ENCODE results near the gene PPP2R2C.

The PPP2R2C gene

DNA sequence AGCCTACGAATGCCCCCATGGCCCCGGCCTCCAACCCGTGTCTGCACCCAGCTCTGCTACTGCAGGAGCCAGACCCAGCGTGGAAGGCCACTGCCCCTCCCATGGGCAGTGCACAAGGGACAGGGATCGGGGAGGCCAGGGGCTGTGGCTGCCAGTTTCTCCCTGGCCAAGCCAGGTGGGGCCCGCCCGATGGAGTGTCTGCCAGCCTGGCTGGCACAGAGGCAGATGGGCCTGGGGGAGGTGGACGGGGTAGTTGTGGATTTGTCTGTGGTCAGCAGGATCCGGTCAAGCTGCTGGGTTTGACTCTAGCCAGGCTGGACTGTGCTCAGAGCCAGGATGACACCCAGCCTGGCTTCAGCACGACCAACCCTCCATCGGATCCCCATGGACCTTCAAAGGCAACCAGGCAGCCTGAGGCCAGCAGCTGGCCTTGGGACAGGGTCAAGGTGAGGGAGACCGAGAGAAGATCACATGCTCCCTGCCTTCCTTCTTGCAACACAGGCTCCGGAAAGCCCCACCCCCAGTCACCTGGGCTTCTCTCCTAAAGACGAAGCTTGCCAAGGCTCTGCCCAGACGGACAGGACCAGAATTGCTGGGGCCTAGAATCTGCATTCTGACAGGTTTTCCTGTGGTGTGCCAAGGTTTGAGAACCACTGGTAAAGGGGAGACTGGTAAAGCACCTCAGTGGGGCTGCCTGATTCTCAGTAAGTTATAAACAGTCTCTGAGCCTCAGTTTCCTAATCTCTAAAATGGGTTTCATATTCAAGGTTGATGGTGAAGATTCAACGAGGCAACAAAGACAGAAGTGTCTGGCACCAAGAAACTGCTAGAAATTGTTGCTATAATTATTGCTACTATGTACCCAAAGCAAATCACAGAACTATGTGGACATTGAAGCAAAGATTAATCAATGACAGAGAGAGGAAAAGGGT, 78.6 kb downstream of the PPP2R2C start:
- DNase-seq, result no peak

GRCh38 chr4:6393066-6393465, 79.3 kb downstream of the PPP2R2C start:
- no peak for DNase-seq

DNA sequence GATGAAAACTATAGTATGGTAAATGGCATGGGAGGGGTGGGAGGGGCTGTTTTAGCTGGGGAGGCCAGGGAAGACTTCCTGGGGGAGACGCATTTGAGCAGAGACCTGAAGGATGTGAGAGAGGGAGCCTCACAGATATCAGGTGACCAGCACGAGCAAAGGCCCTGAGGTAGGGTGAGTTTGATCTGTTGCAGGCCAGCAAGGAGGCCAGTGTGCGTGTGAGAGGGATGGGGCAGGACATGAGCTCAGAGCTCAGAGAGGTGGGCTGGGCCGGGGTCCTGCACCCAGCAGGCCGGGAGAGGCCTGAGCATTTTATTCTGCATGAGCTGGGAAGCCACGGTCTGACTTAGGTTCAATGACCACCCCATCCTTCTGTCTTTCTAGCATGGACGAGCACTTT, 80.0 kb downstream of the PPP2R2C start:
- DNase-seq, result no peak

DNA sequence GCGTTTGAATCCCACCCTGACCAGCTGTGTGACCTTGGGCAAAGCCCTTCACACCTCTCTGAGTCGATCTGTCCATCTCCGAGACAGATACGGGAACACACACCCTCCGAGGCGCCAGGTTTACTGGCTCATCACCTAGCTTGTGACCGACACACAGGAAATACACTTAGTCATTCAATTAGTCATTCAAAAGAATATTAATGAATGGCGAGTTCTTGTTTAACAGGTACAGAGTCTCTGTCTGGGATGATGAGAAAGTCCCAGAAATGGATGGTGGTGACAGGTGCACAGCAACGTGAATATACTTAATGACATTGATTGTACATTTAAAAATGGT, 80.6 kb downstream of the PPP2R2C start:
- DNase-seq, result peak; percentile 13

- DNase-seq, result no peak
Measured at GRCh38 chr4:6391186-6391851, 81.1 kb downstream of the PPP2R2C start.

- DNase-seq, result no peak
Measured at GRCh38 chr4:6390356-6390755, 82.1 kb downstream of the PPP2R2C start.

GRCh38 chr4:6389142-6389825, 83.1 kb downstream of the PPP2R2C start:
- no peak for DNase-seq

DNA sequence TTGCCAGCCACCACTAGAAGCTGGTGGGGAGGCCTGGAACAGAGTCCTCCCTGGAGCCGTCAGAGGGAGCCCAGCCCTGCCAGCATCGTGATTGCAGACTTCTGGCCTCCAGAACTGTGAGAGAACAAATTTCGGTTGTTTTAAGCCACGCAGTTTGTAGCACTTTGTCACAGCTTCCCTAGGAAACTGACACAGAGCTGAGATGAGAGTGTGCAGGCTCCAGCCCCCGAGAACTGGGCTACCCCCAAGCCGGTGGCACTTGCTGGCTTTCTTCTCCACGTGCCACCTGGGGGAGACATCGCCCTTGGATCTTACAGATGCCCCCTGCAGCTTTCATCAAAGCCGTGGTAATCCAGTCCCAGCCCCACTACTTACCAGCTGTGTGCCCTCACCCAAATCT, 83.7 kb downstream of the PPP2R2C start:
- no peak for DNase-seq

- no peak for DNase-seq
Measured at GRCh38 chr4:6387946-6388345, 84.5 kb downstream of the PPP2R2C start.

GRCh38 chr4:6386091-6386490, 86.3 kb downstream of the PPP2R2C start:
- no peak for DNase-seq

GRCh38 chr4:6385288-6385687, 87.1 kb downstream of the PPP2R2C start:
- no peak for DNase-seq

DNA sequence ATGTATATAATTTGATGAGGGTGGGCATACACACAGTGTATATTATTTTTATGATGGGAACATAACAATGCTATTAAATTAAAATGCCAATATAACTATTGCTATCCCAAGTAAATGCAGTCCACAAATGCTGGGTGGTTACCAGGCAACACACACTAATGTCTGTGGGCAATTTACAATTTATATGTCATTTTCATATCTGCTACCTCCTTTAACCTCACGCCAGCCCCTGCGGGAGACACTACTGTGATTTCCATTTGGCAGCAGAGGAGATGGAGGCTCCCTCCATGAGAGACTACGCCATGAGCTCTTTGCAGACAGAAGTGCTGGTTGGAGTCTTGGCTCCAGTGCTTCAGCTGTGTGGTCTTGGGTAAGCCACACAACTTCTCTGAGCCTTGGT, 87.9 kb downstream of the PPP2R2C start:
- no peak for DNase-seq

GRCh38 chr4:6383929-6384328, 88.5 kb downstream of the PPP2R2C start:
- DNase-seq, result no peak

DNA sequence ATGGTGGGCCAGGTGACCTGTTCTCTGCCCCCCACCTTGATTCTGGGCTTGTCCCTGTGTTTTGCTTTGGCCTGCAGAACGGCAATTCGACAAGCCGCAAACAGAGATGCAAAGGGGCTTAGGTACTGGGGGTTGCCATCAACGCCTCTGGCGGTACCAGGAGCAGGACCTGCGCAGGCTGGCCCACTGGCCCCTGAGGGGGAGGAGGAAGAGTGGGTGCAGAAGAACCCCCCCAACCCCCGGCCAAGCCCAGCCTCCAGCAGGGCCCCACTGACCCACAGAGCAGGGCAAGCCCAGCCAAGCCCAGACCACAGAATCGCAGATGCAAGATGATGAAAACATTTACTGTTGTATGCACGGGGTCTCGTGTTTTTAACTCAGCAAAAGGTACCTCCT, 89.4 kb downstream of the PPP2R2C start:
- DNase-seq, result no peak

DNA sequence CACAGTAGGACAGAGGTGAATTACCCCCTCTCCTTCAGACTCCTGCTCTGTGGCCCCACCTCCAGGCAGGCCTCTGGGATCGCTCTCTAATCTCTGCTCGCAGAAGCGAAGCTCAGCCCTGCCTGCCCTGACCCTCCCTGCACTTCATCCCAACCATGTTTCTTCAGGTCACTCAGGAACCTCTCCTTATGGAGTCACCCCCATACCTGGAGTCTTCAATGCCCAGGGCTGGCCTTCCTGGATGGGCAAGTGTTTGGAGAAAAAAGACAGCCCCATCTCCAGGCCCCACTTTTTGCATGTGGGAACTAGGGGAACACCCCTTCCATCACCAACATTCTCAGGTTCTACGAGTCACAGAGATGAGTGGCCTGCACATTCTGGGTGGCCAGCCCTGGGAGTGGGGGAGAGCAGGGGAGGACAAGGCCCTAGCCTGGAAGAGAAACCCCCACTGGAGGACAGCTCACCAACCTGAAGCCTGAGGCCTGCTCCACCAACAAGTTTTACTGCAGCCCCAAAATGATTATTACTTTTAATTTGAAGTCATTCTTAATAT, 90.8 kb downstream of the PPP2R2C start:
- no peak for DNase-seq

DNA sequence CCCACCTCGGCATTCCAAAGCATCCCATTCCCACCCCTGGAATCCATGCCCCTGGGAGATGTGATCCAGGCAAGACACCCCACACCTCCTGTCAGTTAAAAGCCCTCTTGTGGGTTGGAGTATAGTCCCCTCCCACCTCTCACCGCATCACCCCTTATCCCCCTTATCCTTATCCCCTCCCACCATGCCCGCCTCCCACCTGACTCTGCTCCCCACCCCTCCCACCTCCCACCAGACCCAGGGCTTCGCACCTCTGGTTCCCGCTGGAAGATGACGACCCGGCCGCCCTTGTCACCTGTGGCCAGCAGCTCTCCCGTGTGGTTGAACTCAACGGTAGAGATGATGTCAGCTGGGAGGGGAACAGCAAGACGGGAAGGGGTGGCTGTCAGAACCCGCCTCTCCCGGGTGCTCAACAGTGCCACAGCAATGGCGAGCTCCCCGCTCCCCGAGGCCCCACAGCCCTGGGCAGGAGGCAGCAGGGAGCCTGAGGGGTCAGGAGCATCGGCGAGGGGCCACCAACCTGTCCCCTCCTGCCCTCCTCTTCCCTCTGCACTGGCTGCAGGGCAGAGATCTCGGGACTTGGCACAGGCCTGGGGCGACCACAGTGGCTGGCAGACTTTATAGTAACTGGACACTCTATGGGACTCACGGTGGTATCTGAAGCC, 91.5 kb downstream of the PPP2R2C start:
- no peak for DNase-seq

GRCh38 chr4:6379767-6380745, 92.4 kb downstream of the PPP2R2C start:
- DNase-seq, result no peak

GRCh38 chr4:6378493-6379445, 93.6 kb downstream of the PPP2R2C start:
- no peak for DNase-seq

DNA sequence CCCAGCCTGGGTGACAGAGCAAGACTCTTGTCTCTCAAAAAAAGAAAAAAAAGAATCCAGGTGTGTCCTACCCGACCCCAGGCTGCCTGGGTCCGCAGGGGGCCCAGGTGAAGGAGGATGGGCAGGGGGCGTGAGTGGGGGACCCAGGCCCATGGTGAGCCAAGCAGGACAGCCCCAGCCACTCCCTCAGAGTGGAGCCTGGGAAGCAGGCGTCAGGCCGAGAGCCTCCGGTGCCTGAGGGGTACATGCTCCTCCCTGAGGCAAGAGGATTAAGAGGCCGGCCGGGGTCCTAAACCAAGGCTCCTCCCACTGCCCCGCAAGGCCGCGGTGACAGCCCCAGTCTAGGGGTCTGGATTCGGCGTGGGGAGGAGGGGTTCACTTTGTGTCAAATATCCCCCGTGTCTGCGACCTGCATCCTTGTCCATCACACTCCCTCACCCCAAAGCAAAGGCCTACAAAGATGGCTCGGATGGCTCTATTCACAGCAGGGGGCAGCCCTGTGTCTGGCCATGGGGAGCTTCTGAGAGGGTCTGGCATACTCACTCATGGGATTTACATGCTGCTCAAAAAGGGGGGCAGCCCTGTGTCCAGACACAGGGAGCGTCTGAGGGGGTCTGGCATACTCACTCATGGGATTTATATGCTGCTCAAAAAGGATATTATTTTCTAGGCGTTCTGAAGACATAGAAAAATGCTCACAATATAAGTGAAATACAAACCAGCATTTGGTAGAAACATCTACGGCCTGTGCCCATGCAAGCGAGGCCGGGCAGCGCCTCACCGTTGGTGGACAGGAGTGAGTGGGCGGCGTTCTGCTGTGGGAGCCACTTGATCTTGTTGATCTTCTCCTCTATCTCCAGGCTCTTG, 94.6 kb downstream of the PPP2R2C start:
- no peak for DNase-seq

Measured in NCI-H226 (cell line).